Right lobe of liver (tissue), 6 donors: ENCODE data around the gene PCDHAC2. TPM values are rescaled to one million over a fixed set of nuclear protein-coding genes. Genes with fewer than 3 reads are reported as not detected.

Experiments
- ATAC-seq, 4 donors: fragments of 200-7000 bp; cut with Tn5 transposase; one replicate each; pipeline ENCODE4 v1.9.1; 2020; ENCODE audit warnings: mild to moderate bottlenecking in 4 of 4, moderate library complexity in 4 of 4
- DNase-seq, 3 donors: peaks; one replicate each; pipeline ENCODE4 v3.0.0-alpha.2; 2020
- H3K27ac ChIP-seq, 3 donors: fragments of 200-600 bp; one replicate each; pipeline ENCODE4 v1.8.0; 2022
- H3K27me3 ChIP-seq, 2 donors: fragments of 200-600 bp; one replicate each; pipeline ENCODE4 v1.8.0; 2022
- H3K36me3 ChIP-seq, 4 donors: fragments of 200-600 bp; sonication (generic) in 1 of 4; one replicate each; pipeline versions ENCODE4 v1.5.1 to v1.8.0; 2017 to 2022; ENCODE audit warnings: control low read depth in 1 of 4
- H3K4me1 ChIP-seq, 4 donors: fragments of 200-600 bp; sonication (generic) in 1 of 4; one replicate each; pipeline versions ENCODE4 v1.5.1 to v1.8.0; 2017 to 2022; ENCODE audit warnings: control low read depth in 1 of 4
- H3K4me3 ChIP-seq, 3 donors: fragments of 200-600 bp; one replicate each; pipeline ENCODE4 v1.8.0; 2022
- H3K9me3 ChIP-seq, 4 donors: fragments of 200-600 bp; sonication (generic) in 1 of 4; one replicate each; pipeline versions ENCODE4 v1.5.1 to v1.8.0; 2017 to 2022; ENCODE audit warnings: control low read depth in 1 of 4
- CTCF ChIP-seq, 4 donors: fragments of 200-600 bp in 3 of 4; fragments of 450-650 bp in 1 of 4; IDR thresholded peaks; one replicate each; pipeline versions ENCODE4 v1.5.1 to v1.8.0; 2016 to 2022; ENCODE audit warnings: antibody characterized with exemption in 4 of 4, mild to moderate bottlenecking in 2 of 4
- POLR2A ChIP-seq: fragments of 450-650 bp; IDR thresholded peaks from one replicate; pipeline ENCODE4 v1.6.1; 2017; ENCODE audit warnings: antibody characterized with exemption, mild to moderate bottlenecking
- WGBS: methylation state at CpG from one replicate; pipeline ENCODE4 v1.1.6; 2018; ENCODE audit warnings: low coverage, low lambda C conversion rate; ENCODE audit not compliant: insufficient coverage; ENCODE audit errors: missing lambda C conversion rate; 5-methylcytosine and 5-hydroxymethylcytosine counted together
- intact Hi-C, 2 donors: fragments of 100-400 bp; cut with DNase I; formaldehyde crosslinking; loops; one replicate each; pipeline versions ENCODE4 v1.11.2 to v1.14.1; 2022
- long read RNA-seq: library from polyadenylated mRNA; unstranded; transcript quantifications from one replicate; pipeline ENCODE4 v2.0.0, GENCODE V29; 2019
- total RNA-seq, 6 experiments: library from RNA; depleted of rRNA in 2 of 6; stranded (reverse); fragments of >200 nt in 2 of 6; fragmentation: NEBNext Ultra II Directional in 3 of 6; extraction: Animal tissue kit (Norgen Biotek cat#: 25700) in 3 of 6; gene quantifications; one replicate each; pipeline versions ENCODE4 v1.1.0 to v1.2.4, GENCODE V29; 2016 to 2023
- donor health status: DM: no; HTN: yes; CAD: no.
- donor health status: DM: no; HTN: no; CAD: no.
- donor health status: DM: no; HTN: no; CAD: no.
- donor health status: DM: no; HTN: yes; CAD: no.
- donor health status: DM: no; HTN: yes; CAD: no.

Gene PCDHAC2
- 1 to 10 TPM in 3 of 6 experiments, under 1 TPM in 3; 0.68 to 2.2 (median 1.3) TPM for total RNA-seq
- long read RNA-seq: 0 reads

GRCh38 chr5:140966293-140967225 lies at the start of gene PCDHAC2:
Gene PCDHAC2, plus strand, starts transcription at chr5:140966476. Its CDS starts 291 bp downstream, at chr5:140966767.
- intact Hi-C loops: no loop called here
- TF ChIP-seq CTCF (IDR thresholded peaks at IDR 0.05) (no peak), POLR2A (no peak)
- peak within 1 kb of the TSS; percentile 45 to 54 (median 48) for H3K4me3 ChIP-seq
- no peaks in the 10 kb centered on the region for H3K9me3 ChIP-seq
- peak within 1 kb of the TSS in 1 of 3 donors; percentile 8 for H3K27ac ChIP-seq
- 7% methylated on average over 22 of the region's 80 CpGs for WGBS
- peak; percentile 79 to 83 (median 82) for ATAC-seq
- H3K36me3 ChIP-seq: no peaks in the 10 kb centered on the region
- peak; percentile 49 to 56 (median 51) for DNase-seq
- H3K4me1 ChIP-seq: peaks cover 0 to 8% (median 0%) of the 10 kb centered on the region in 4 donors
- peaks cover 0 to 5% of the 10 kb centered on the region in 2 donors for H3K27me3 ChIP-seq

GRCh38 chr5:140923601-140924000 lies 42.7 kb upstream of the PCDHAC2 start:
- Histone ChIP-seq H3K27me3 (no peaks in the 10 kb centered on the region), H3K36me3 (no peaks in the 10 kb centered on the region), H3K9me3 (no peaks in the 10 kb centered on the region), H3K27ac (no peak overlapping the region), H3K4me1 (peaks cover 0 to 4% (median 0%) of the 10 kb centered on the region in 4 donors), H3K4me3 (no peak overlapping the region)
- intact Hi-C loops: no loop called here
- 49% methylated on average over 4 of the region's 4 CpGs for WGBS
- TF ChIP-seq POLR2A (no peak), CTCF (IDR thresholded peaks at IDR 0.05) (no peak)
- ATAC-seq: no peak
- DNase-seq: no peak

- WGBS: 6% methylated on average over 17 of the region's 41 CpGs
- TF ChIP-seq CTCF (IDR thresholded peaks at IDR 0.05) (no peak), POLR2A (no peak)
- peak in 1 of 3 donors; percentile 34 for DNase-seq
- Histone ChIP-seq H3K36me3 (no peaks in the 10 kb centered on the region), H3K4me3 (peak within 1 kb of the TSS; percentile 41 to 49 (median 41)), H3K27ac (peak within 1 kb of the TSS in 1 of 3 donors; percentile 28), H3K27me3 (no peaks in the 10 kb centered on the region), H3K9me3 (no peaks in the 10 kb centered on the region), H3K4me1 (peaks cover 0 to 4% (median 0%) of the 10 kb centered on the region in 4 donors)
- intact Hi-C loops: no loop called here
- peak; percentile 64 to 78 (median 70) for ATAC-seq
These were observed 40.4 kb upstream of the PCDHAC2 start, which contains the start of gene PCDHAC1 for GRCh38 chr5:140925806-140926442. Gene PCDHAC1, plus strand, starts transcription at chr5:140926299. Its CDS starts 594 bp downstream, at chr5:140926893.

GRCh38 chr5:140926443-140927227 lies 39.6 kb upstream of the PCDHAC2 start:
- DNase-seq (peak; percentile 68 to 85 (median 75)), ATAC-seq (peak; percentile 95 to 98 (median 96))
- intact Hi-C loops: no loop called here
- WGBS: 3% methylated on average over 21 of the region's 74 CpGs
- Histone ChIP-seq H3K4me1 (peaks cover 0 to 4% (median 0%) of the 10 kb centered on the region in 4 donors), H3K27ac (peak overlapping the region in 1 of 3 donors; percentile 28), H3K36me3 (no peaks in the 10 kb centered on the region), H3K4me3 (peak overlapping the region; percentile 41 to 49 (median 41)), H3K9me3 (no peaks in the 10 kb centered on the region), H3K27me3 (no peaks in the 10 kb centered on the region)
- TF ChIP-seq POLR2A (no peak), CTCF (IDR thresholded peaks at IDR 0.05) (peak; percentile 60 to 75 (median 71))
